ENCODE results near the gene PEX1.
"Not testable (repeated sequence)": the region's sequence is repeated elsewhere in the genome, so short reads cannot be mapped to it uniquely, and the experiment has no call there.

Gene PEX1

GRCh38 chr7:92460510-92460909 lies 67.8 kb downstream of the PEX1 start:
- no peak for DNase-seq (ENCODE audit: low spot score)

- no peak for DNase-seq (ENCODE audit: low spot score)
These were observed 68.2 kb downstream of the PEX1 start for GRCh38 chr7:92460109-92460508.

- DNase-seq (ENCODE audit: low spot score), result no peak
These were observed 72.1 kb downstream of the PEX1 start for GRCh38 chr7:92456236-92456635.

GRCh38 chr7:92451645-92452044 lies 76.7 kb downstream of the PEX1 start:
- no peak for DNase-seq (ENCODE audit: low spot score)

GRCh38 chr7:92448205-92448747 lies 80.0 kb downstream of the PEX1 start:
- peak; percentile 25 for DNase-seq (ENCODE audit: low spot score)

GRCh38 chr7:92447345-92448204 lies 80.7 kb downstream of the PEX1 start, which contains the start of gene GATAD1:
GATAD1 (plus strand) TSS chr7:92447482; CDS start chr7:92447730, 248 bp downstream.
- DNase-seq (ENCODE audit: low spot score), result peak; percentile 97

- no peak for DNase-seq (ENCODE audit: low spot score)
These were observed 81.4 kb downstream of the PEX1 start for GRCh38 chr7:92446869-92447344.

- not testable (repeated sequence) for DNase-seq (ENCODE audit: low spot score)
These were observed 85.6 kb downstream of the PEX1 start for GRCh38 chr7:92442720-92443119.

GRCh38 chr7:92437956-92438491 lies 90.3 kb downstream of the PEX1 start:
- DNase-seq (ENCODE audit: low spot score), result no peak

Data from AG08395 (cell line).